H1 (cell line): ENCODE data around the gene C19orf44. TPM values are rescaled to one million over a fixed set of nuclear protein-coding genes. Genes with fewer than 3 reads are reported as not detected.

ENCODE experiments used
- BRCA1 ChIP-seq: IDR thresholded peaks from 2 replicates; pipeline ENCODE4 v1.6.1; 2012; ENCODE audit warnings: low read depth, low read length, improper control_type of control experiment
- POU5F1 ChIP-seq: IDR thresholded peaks from 2 replicates; pipeline ENCODE4 v1.6.1; 2011; ENCODE audit warnings: low read depth, mild to moderate bottlenecking, low read length, moderate library complexity
- RFX5 ChIP-seq: IDR thresholded peaks from 2 replicates; pipeline ENCODE4 v1.6.1; 2011; ENCODE audit warnings: low read depth, low read length, improper control_type of control experiment, borderline replicate concordance
- TEAD4 ChIP-seq: IDR thresholded peaks from 2 replicates; pipeline ENCODE4 v1.6.1; 2012; ENCODE audit warnings: low read depth, low read length, inconsistent platforms, mixed read lengths
- polyA plus RNA-seq, 7 experiments: library from polyadenylated mRNA; depleted of rRNA in 3 of 7; stranded (reverse) in 5 of 7; unstranded in 2 of 7; fragments of >200 nt in 5 of 7; fragments of 200-250 nt in 2 of 7; gene quantifications; 1 replicate in 5 of 7; 2 replicates in 1 of 7; 4 replicates in 1 of 7; pipeline versions ENCODE4 v1.2.1 to v1.2.3, GENCODE V29; 2011 to 2013; ENCODE audit warnings: missing spikeins in 2 of 7, mixed read lengths in 2 of 7
- total RNA-seq: library from RNA; stranded (reverse); fragmentation: NEBNext Ultra II Directional; extraction: Animal tissue kit (Norgen Biotek cat#: 25700); gene quantifications from 2 replicates; pipeline ENCODE4 v1.2.1, GENCODE V29; 2021
- TF ChIP-seq, protein P1 (sequence below): fragments of 300-600 bp; sonication (generic); IDR thresholded peaks from 2 replicates; pipeline ENCODE4 v1.7.1; 2012; ENCODE audit warnings: low read length, moderate library complexity, mild to moderate bottlenecking, inconsistent platforms; ENCODE audit not compliant: insufficient replicate concordance
- TF ChIP-seq, protein P2 (sequence below): IDR thresholded peaks from 2 replicates; pipeline ENCODE4 v1.6.1; 2012; ENCODE audit warnings: inconsistent platforms

The C19orf44 gene
- total and polyA plus RNA-seq, 2 of the 8 experiments (the other 6 are each of a cell fraction or from before 2014, with no cell fraction given), result 2.1 to 4.5 TPM

- TF ChIP-seq, protein P1, sequence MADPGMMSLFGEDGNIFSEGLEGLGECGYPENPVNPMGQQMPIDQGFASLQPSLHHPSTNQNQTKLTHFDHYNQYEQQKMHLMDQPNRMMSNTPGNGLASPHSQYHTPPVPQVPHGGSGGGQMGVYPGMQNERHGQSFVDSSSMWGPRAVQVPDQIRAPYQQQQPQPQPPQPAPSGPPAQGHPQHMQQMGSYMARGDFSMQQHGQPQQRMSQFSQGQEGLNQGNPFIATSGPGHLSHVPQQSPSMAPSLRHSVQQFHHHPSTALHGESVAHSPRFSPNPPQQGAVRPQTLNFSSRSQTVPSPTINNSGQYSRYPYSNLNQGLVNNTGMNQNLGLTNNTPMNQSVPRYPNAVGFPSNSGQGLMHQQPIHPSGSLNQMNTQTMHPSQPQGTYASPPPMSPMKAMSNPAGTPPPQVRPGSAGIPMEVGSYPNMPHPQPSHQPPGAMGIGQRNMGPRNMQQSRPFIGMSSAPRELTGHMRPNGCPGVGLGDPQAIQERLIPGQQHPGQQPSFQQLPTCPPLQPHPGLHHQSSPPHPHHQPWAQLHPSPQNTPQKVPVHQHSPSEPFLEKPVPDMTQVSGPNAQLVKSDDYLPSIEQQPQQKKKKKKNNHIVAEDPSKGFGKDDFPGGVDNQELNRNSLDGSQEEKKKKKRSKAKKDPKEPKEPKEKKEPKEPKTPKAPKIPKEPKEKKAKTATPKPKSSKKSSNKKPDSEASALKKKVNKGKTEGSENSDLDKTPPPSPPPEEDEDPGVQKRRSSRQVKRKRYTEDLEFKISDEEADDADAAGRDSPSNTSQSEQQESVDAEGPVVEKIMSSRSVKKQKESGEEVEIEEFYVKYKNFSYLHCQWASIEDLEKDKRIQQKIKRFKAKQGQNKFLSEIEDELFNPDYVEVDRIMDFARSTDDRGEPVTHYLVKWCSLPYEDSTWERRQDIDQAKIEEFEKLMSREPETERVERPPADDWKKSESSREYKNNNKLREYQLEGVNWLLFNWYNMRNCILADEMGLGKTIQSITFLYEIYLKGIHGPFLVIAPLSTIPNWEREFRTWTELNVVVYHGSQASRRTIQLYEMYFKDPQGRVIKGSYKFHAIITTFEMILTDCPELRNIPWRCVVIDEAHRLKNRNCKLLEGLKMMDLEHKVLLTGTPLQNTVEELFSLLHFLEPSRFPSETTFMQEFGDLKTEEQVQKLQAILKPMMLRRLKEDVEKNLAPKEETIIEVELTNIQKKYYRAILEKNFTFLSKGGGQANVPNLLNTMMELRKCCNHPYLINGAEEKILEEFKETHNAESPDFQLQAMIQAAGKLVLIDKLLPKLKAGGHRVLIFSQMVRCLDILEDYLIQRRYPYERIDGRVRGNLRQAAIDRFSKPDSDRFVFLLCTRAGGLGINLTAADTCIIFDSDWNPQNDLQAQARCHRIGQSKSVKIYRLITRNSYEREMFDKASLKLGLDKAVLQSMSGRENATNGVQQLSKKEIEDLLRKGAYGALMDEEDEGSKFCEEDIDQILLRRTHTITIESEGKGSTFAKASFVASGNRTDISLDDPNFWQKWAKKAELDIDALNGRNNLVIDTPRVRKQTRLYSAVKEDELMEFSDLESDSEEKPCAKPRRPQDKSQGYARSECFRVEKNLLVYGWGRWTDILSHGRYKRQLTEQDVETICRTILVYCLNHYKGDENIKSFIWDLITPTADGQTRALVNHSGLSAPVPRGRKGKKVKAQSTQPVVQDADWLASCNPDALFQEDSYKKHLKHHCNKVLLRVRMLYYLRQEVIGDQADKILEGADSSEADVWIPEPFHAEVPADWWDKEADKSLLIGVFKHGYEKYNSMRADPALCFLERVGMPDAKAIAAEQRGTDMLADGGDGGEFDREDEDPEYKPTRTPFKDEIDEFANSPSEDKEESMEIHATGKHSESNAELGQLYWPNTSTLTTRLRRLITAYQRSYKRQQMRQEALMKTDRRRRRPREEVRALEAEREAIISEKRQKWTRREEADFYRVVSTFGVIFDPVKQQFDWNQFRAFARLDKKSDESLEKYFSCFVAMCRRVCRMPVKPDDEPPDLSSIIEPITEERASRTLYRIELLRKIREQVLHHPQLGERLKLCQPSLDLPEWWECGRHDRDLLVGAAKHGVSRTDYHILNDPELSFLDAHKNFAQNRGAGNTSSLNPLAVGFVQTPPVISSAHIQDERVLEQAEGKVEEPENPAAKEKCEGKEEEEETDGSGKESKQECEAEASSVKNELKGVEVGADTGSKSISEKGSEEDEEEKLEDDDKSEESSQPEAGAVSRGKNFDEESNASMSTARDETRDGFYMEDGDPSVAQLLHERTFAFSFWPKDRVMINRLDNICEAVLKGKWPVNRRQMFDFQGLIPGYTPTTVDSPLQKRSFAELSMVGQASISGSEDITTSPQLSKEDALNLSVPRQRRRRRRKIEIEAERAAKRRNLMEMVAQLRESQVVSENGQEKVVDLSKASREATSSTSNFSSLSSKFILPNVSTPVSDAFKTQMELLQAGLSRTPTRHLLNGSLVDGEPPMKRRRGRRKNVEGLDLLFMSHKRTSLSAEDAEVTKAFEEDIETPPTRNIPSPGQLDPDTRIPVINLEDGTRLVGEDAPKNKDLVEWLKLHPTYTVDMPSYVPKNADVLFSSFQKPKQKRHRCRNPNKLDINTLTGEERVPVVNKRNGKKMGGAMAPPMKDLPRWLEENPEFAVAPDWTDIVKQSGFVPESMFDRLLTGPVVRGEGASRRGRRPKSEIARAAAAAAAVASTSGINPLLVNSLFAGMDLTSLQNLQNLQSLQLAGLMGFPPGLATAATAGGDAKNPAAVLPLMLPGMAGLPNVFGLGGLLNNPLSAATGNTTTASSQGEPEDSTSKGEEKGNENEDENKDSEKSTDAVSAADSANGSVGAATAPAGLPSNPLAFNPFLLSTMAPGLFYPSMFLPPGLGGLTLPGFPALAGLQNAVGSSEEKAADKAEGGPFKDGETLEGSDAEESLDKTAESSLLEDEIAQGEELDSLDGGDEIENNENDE, result no peak
- TF ChIP-seq BRCA1, result no peak
- no peak for TF ChIP-seq RFX5
- TF ChIP-seq TEAD4, result no peak
- TF ChIP-seq, protein P2, sequence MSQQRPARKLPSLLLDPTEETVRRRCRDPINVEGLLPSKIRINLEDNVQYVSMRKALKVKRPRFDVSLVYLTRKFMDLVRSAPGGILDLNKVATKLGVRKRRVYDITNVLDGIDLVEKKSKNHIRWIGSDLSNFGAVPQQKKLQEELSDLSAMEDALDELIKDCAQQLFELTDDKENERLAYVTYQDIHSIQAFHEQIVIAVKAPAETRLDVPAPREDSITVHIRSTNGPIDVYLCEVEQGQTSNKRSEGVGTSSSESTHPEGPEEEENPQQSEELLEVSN, result no peak
- no peak for TF ChIP-seq POU5F1
Measured at GRCh38 chr19:16455489-16455888, 40.7 kb upstream of the C19orf44 start (continued).
